Gastrocnemius medialis (tissue), 4 donors: ENCODE measurements around the gene EPHB4. TPM values are rescaled to one million over a fixed set of nuclear protein-coding genes. Genes with fewer than 3 reads are reported as not detected.

Experiments used
- ATAC-seq, 2 donors: fragments of 150-250 bp; one replicate each; pipeline ENCODE4 v1.9.1; 2016
- DNase-seq, 2 donors: peaks; one replicate each; pipeline ENCODE4 v3.0.0-alpha.2; 2019
- H3K27ac ChIP-seq, 4 donors: fragments of 200-600 bp; sonication (generic); 1 replicate in 1 of 4; 2 replicates in 3 of 4; pipeline ENCODE4 v1.5.1; 2016 to 2018; ENCODE audit warnings: mild to moderate bottlenecking in 2 of 4, moderate library complexity in 1 of 4
- H3K27me3 ChIP-seq, 3 donors: fragments of 200-600 bp; sonication (generic) in 2 of 3; 1 replicate in 1 of 3; 2 replicates in 2 of 3; pipeline versions ENCODE4 v1.5.1 to v1.6.0; 2016 to 2019; ENCODE audit warnings: mild to moderate bottlenecking in 1 of 3, moderate library complexity in 1 of 3
- H3K36me3 ChIP-seq, 2 donors: fragments of 200-600 bp; sonication (generic) in 1 of 2; one replicate each; pipeline ENCODE4 v1.5.1; 2017 to 2018
- H3K4me1 ChIP-seq, 2 donors: fragments of 200-600 bp; sonication (generic) in 1 of 2; one replicate each; pipeline ENCODE4 v1.5.1; 2016 to 2017; ENCODE audit warnings: mild to moderate bottlenecking in 2 of 2
- H3K4me3 ChIP-seq, 4 donors: fragments of 200-600 bp; sonication (generic) in 3 of 4; 1 replicate in 1 of 4; 2 replicates in 3 of 4; pipeline ENCODE4 v1.5.1; 2016 to 2019; ENCODE audit warnings: mild to moderate bottlenecking in 2 of 4
- H3K9me3 ChIP-seq, 3 donors: fragments of 200-600 bp; sonication (generic) in 2 of 3; 1 replicate in 1 of 3; 2 replicates in 2 of 3; pipeline ENCODE4 v1.5.1; 2016 to 2019
- CTCF ChIP-seq, 5 experiments: fragments of 450-650 bp in 3 of 5; fragments of 200-600 bp in 2 of 5; sonication (generic) in 2 of 5; IDR thresholded peaks in 4 of 5; conservative IDR thresholded peaks in 1 of 5; 1 replicate in 4 of 5; 2 replicates in 1 of 5; pipeline ENCODE4 v1.5.1; 2016 to 2019; ENCODE audit warnings: antibody characterized with exemption in 5 of 5, mild to moderate bottlenecking in 3 of 5, moderate library complexity in 3 of 5
- POLR2A ChIP-seq, 2 donors: fragments of 450-650 bp; IDR thresholded peaks; one replicate each; pipeline ENCODE4 v1.6.1; 2017; ENCODE audit warnings: antibody characterized with exemption in 2 of 2, mild to moderate bottlenecking in 2 of 2, moderate library complexity in 2 of 2
- in situ Hi-C, 4 donors: fragments of 200-750 bp; cut with MboI; loops; one replicate each; pipeline versions ENCODE4 v1.15.0 to v1.8.0; 2017; ENCODE audit warnings: low sequenced_read_pairs in 4 of 4
- intact Hi-C: fragments of 100-400 bp; cut with DNase I; formaldehyde crosslinking; loops from one replicate; pipeline ENCODE4 v1.15.1; 2023; ENCODE audit warnings: low total_unique reads
- total RNA-seq, 4 donors: library from RNA; depleted of rRNA; stranded (reverse); fragments of >200 nt; gene quantifications; one replicate each; pipeline versions ENCODE4 v1.1.0 to v1.2.3, GENCODE V29; 2016

EPHB4 gene
- total RNA-seq: 10 to 100 TPM in 3 of 4 donors, 1 to 10 TPM in 1; 6.3 to 16.2 (median 12.3) TPM

GRCh38 chr7:100827330-100828226, at the start of gene EPHB4:
Gene EPHB4, minus strand, starts transcription at chr7:100827523. Its CDS starts 493 bp downstream, at chr7:100827030.
- no peak for TF ChIP-seq POLR2A (IDR thresholded peaks at IDR 0.05)
- no peak for TF ChIP-seq CTCF (IDR thresholded peaks at IDR 0.05 in 4 of 5, conservative IDR thresholded peaks at IDR 0.05 in 1 of 5)

GRCh38 chr7:100875356-100875751, 48.0 kb upstream of the EPHB4 start:
- peak overlapping the region; percentile 70 to 99 (median 90) for H3K4me3 ChIP-seq
- DNase-seq (no peak), ATAC-seq (peak; percentile 5 to 18)
- intact Hi-C loops (loop anchor here (1.0 to 10.0 kb wide), 3 partner anchors 14 to 1321 kb away; partner anchors contain the start of genes FAM200A, PLOD3, UFSP1 and ZNF655), in situ Hi-C loops (no loop called here)
- H3K27ac ChIP-seq: peak overlapping the region; percentile 93 to 98 (median 96)
- no peak for TF ChIP-seq POLR2A (IDR thresholded peaks at IDR 0.05)
- no peak for TF ChIP-seq CTCF (IDR thresholded peaks at IDR 0.05 in 4 of 5, conservative IDR thresholded peaks at IDR 0.05 in 1 of 5)
- H3K4me1 ChIP-seq: peaks cover 37 to 42% of the 10 kb centered on the region in 2 donors
- peaks cover 0 to 13% of the 10 kb centered on the region in 2 donors for H3K36me3 ChIP-seq
- no peaks in the 10 kb centered on the region for H3K27me3 ChIP-seq
- no peaks in the 10 kb centered on the region for H3K9me3 ChIP-seq

More at GRCh38 chr7:100827330-100828226, at the start of gene EPHB4:
- peak in 1 of 2 donors; percentile 28 for DNase-seq
- Histone ChIP-seq H3K9me3 (no peaks in the 10 kb centered on the region), H3K27me3 (peaks cover 19 to 35% (median 29%) of the 10 kb centered on the region in 3 donors), H3K4me1 (peaks cover 0 to 3% of the 10 kb centered on the region in 2 donors), H3K36me3 (no peaks in the 10 kb centered on the region), H3K4me3 (peak within 1 kb of the TSS; percentile 45 to 63 (median 60)), H3K27ac (peak within 1 kb of the TSS; percentile 24 to 64 (median 58))
- intact Hi-C loops: no loop called here
- in situ Hi-C loops: no loop called here
- ATAC-seq: peak; percentile 33 to 43

- H3K4me1 ChIP-seq: peaks cover 34 to 42% of the 10 kb centered on the region in 2 donors
- intact Hi-C loops (loop anchor here (1.0 to 10.0 kb wide), 3 partner anchors 15 to 1320 kb away; partner anchors contain the start of genes FAM200A, PLOD3, UFSP1 and ZNF655), in situ Hi-C loops (loop anchor here in 3 of 4 donors (25.0 kb wide), 4 partner anchors 162 to 437 kb away; partner anchors contain the start of genes SPACDR (in 2 of the 3), EPO (in 1 of the 3), FBXO24 (in 1 of the 3) and LRCH4 (in 1 of the 3))
- ATAC-seq: peak; percentile 95 to 97
- H3K9me3 ChIP-seq: no peaks in the 10 kb centered on the region
- TF ChIP-seq POLR2A (IDR thresholded peaks at IDR 0.05) (peak; percentile 91 to 98), CTCF (IDR thresholded peaks at IDR 0.05 in 4 of 5, conservative IDR thresholded peaks at IDR 0.05 in 1 of 5) (peak; percentile 66 to 91 (median 78))
- peak within 1 kb of the TSS; percentile 70 to 99 (median 90) for H3K4me3 ChIP-seq
- peak within 1 kb of the TSS; percentile 93 to 98 (median 96) for H3K27ac ChIP-seq
- peaks cover 0 to 11% of the 10 kb centered on the region in 2 donors for H3K36me3 ChIP-seq
- H3K27me3 ChIP-seq: no peaks in the 10 kb centered on the region
- DNase-seq: peak; percentile 98
Observed at GRCh38 chr7:100874577-100875355, 47.4 kb upstream of the EPHB4 start, which contains the start of gene SRRT. Gene SRRT, plus strand, starts transcription at chr7:100875103. Its CDS starts 488 bp downstream, at chr7:100875591.

- Histone ChIP-seq H3K27ac (peak overlapping the region; percentile 93 to 98 (median 96)), H3K9me3 (no peaks in the 10 kb centered on the region), H3K36me3 (peaks cover 0 to 11% of the 10 kb centered on the region in 2 donors), H3K27me3 (no peaks in the 10 kb centered on the region), H3K4me1 (peaks cover 33 to 42% of the 10 kb centered on the region in 2 donors), H3K4me3 (peak overlapping the region; percentile 70 to 99 (median 90))
- ATAC-seq (peak in 1 of 2 donors; percentile 0), DNase-seq (no peak)
- intact Hi-C loops (loop anchor here (10.0 kb wide), 1 partner anchor 1319 kb away; the partner anchor contains the start of genes FAM200A and ZNF655), in situ Hi-C loops (loop anchor here in 3 of 4 donors (25.0 kb wide), 4 partner anchors 162 to 437 kb away; partner anchors contain the start of genes SPACDR (in 2 of the 3), EPO (in 1 of the 3), FBXO24 (in 1 of the 3) and LRCH4 (in 1 of the 3))
- TF ChIP-seq CTCF (IDR thresholded peaks at IDR 0.05 in 4 of 5, conservative IDR thresholded peaks at IDR 0.05 in 1 of 5): no peak
- no peak for TF ChIP-seq POLR2A (IDR thresholded peaks at IDR 0.05)
Observed at GRCh38 chr7:100874300-100874576, 46.9 kb upstream of the EPHB4 start.
